ENCODE results near the gene MORC3. TPM values are rescaled to one million over a fixed set of nuclear protein-coding genes. Genes with fewer than 3 reads are reported as not detected.
"Not testable (repeated sequence)": the region's sequence is repeated elsewhere in the genome, so short reads cannot be mapped to it uniquely, and the experiment has no call there.

Gene MORC3
- total RNA-seq, 1 experiment from 2014 or later: 15.9 TPM

DNA sequence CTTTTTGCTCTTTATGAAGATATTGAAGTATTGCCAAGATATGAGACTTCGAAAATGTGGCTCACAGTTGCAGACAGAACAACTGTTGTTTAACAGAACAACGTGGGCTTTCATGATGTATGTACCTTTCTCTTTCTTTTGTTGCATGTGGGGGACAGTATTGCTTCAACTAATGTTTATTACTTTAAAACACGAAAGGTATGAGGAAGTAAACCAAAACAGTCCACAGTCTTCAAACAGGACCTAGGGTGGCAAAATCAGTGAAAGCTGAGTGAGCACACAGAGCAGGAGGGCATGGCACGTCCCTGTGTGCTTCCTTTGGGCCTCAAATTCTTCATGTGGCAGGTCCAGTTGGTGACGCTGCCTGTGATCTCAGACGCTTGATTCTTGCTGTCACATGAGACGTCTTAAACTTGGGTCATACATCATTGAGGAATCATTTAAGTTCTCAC, 57.4 kb downstream of the MORC3 start:
- no peak overlapping the region for H3K4me2 ChIP-seq
- no peaks in the 10 kb centered on the region for H3K9me3 ChIP-seq (ENCODE audit: insufficient read depth, low read depth)
- H2AFZ ChIP-seq: no peak overlapping the region
- no peak for DNase-seq
- H3K27ac ChIP-seq: no peak overlapping the region
- ChIA-PET POLR2A (ENCODE audit: unreplicated experiment) (no interaction called here), CTCF (no interaction called here)
- H3K4me3 ChIP-seq: no peak overlapping the region
- 0 out of 2 replicates have a peak, but pooled peaks cover 7% of the 10 kb centered on the region for H3F3A ChIP-seq (ENCODE audit: insufficient read depth, low read depth)
- intact Hi-C loops (cut with micrococcal nuclease; ENCODE audit: unreplicated experiment): no loop called here
- no peak for TF ChIP-seq EZH2 (IDR thresholded peaks at IDR 0.05; ENCODE audit: low read depth)
- TF ChIP-seq, protein P1, sequence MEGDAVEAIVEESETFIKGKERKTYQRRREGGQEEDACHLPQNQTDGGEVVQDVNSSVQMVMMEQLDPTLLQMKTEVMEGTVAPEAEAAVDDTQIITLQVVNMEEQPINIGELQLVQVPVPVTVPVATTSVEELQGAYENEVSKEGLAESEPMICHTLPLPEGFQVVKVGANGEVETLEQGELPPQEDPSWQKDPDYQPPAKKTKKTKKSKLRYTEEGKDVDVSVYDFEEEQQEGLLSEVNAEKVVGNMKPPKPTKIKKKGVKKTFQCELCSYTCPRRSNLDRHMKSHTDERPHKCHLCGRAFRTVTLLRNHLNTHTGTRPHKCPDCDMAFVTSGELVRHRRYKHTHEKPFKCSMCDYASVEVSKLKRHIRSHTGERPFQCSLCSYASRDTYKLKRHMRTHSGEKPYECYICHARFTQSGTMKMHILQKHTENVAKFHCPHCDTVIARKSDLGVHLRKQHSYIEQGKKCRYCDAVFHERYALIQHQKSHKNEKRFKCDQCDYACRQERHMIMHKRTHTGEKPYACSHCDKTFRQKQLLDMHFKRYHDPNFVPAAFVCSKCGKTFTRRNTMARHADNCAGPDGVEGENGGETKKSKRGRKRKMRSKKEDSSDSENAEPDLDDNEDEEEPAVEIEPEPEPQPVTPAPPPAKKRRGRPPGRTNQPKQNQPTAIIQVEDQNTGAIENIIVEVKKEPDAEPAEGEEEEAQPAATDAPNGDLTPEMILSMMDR (conservative IDR thresholded peaks at IDR 0.05): no peak
- no peaks in the 10 kb centered on the region for H4K20me1 ChIP-seq (ENCODE audit: insufficient read depth)
- no peaks in the 10 kb centered on the region for H3K9me2 ChIP-seq (ENCODE audit: insufficient read depth)
- no peaks in the 10 kb centered on the region; the same call in 1 of the 2 replicates for H3K36me3 ChIP-seq (ENCODE audit: low read depth)
- H3K79me2 ChIP-seq (ENCODE audit: low read depth): no peaks in the 10 kb centered on the region
- no peaks in the 10 kb centered on the region for H3K27me3 ChIP-seq (ENCODE audit: insufficient read depth, low read depth)
- H3K4me1 ChIP-seq (replicated peaks; ENCODE audit: insufficient read depth): peaks cover 7% of the 10 kb centered on the region
- BruUV-seq (replicated peaks): no TSS peak

DNA sequence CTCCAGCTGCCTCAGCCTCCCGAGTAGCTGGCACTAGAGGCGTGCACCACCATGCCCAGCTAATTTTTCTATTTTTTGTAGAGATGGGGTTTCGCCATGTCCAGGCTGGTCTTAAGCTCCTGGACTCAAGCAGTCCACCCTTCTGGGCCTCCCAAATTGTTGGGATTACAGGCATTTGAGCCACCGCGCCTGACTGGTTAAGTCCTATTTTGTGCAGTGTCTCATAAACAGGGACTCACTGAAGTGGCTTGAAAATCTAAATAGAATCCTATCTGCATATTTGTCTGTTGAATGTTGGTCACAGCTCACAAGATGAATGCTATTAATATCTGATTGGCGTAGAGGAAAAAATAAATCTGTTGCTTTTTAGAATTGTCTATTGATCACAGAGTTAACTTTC, 59.3 kb downstream of the MORC3 start:
- ChIA-PET POLR2A (ENCODE audit: unreplicated experiment) (no interaction called here), CTCF (interaction anchor here (0.5 kb wide), 1 partner anchor 119 kb away, joined by 3 read pairs; no protein-coding TSS in a partner anchor)
- intact Hi-C loops (cut with micrococcal nuclease; ENCODE audit: unreplicated experiment): no loop called here
- no peaks in the 10 kb centered on the region for H3K36me3 ChIP-seq (ENCODE audit: low read depth)
- no peak overlapping the region for H2AFZ ChIP-seq
- no peak overlapping the region for H3K27ac ChIP-seq
- no peak overlapping the region for H3K4me3 ChIP-seq
- H3K79me2 ChIP-seq (ENCODE audit: low read depth): no peaks in the 10 kb centered on the region
- peaks cover 8% of the 10 kb centered on the region for H3K4me1 ChIP-seq (replicated peaks; ENCODE audit: insufficient read depth)
- H3K9me2 ChIP-seq (ENCODE audit: insufficient read depth): no peaks in the 10 kb centered on the region
- no peak overlapping the region for H3K4me2 ChIP-seq
- no peak for TF ChIP-seq EZH2 (IDR thresholded peaks at IDR 0.05; ENCODE audit: low read depth)
- TF ChIP-seq, protein P1 (conservative IDR thresholded peaks at IDR 0.05): no peak
- no peak for DNase-seq
- no peaks in the 10 kb centered on the region for H3K9me3 ChIP-seq (ENCODE audit: insufficient read depth, low read depth)
- H3F3A ChIP-seq (ENCODE audit: insufficient read depth, low read depth): 0 out of 2 replicates have a peak, but pooled peaks cover 10% of the 10 kb centered on the region
- H3K27me3 ChIP-seq (ENCODE audit: insufficient read depth, low read depth): no peaks in the 10 kb centered on the region
- no TSS peak for BruUV-seq (replicated peaks)
- H4K20me1 ChIP-seq (ENCODE audit: insufficient read depth): no peaks in the 10 kb centered on the region

DNA sequence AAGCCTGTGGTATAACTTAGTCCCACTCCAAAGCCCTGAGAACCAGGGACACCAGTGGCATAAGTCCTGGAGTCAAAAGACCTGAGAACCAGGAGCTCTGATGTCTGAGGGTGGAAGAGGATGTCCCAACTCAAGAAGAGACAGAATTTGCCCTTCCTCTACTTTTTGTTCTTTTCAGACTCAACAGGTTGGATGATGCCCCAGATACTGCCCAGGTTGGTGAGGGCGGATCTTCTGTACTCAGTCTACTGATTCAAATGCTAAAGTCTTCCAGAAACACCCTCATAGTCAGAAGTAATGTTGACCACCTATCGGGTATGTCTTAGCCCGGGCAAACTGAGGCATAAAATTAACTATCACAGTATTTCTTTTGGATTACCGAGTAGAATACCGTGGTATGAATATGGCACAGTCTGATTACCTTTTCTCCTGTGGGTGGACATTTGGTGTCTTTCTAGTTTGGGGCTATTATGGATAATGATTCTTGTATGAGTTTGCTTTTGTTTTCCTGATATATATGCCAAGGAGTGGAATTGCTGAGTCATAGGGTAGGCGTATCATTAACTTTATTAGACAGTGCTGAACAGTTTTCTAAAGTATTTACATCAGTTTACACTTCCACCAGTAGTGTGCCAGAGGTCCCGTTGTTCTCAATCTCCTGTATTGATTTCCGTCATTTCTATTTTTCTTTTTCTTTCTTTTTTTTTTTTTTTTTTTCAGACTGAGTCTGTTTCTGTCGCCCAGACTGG, 62.0 kb downstream of the MORC3 start:
- BruUV-seq (replicated peaks): no TSS peak
- CTCF ChIA-PET: no interaction called here
- POLR2A ChIA-PET (ENCODE audit: unreplicated experiment): no interaction called here

DNA sequence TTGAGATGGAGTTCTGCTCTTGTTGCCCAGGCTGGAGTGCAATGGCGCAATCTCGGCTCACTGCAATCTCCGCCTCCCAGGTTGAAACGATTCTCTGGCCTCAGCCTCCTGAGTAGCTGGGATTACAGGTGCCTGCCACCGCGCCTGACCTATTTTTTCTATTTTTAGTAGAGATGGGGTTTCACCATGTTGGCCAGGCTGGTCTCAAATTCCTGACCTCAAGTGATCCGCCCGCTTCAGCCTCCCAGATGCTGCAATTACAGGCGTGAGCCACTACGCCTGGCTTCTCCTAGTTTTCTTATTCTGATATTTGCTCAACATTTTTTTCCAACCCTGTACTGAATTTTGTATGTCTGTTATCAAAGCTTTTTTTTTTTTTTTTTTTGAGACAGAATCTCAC, 62.7 kb downstream of the MORC3 start:
- POLR2A ChIA-PET (ENCODE audit: unreplicated experiment): interaction anchor here (0.7 kb wide), 1 partner anchor 1181 kb away, joined by 15 read pairs; no protein-coding TSS in a partner anchor

More for the DNA sequence above, 62.0 kb downstream of the MORC3 start:
- Histone ChIP-seq H3K9me2 (ENCODE audit: insufficient read depth) (no peaks in the 10 kb centered on the region), H3F3A (ENCODE audit: insufficient read depth, low read depth) (0 out of 2 replicates have a peak, but pooled peaks cover 13% of the 10 kb centered on the region), H3K27me3 (ENCODE audit: insufficient read depth, low read depth) (no peaks in the 10 kb centered on the region), H3K27ac (peak overlapping the region; percentile 22; the same call in 1 of the 2 replicates), H3K4me1 (replicated peaks; ENCODE audit: insufficient read depth) (peaks cover 8% of the 10 kb centered on the region), H3K79me2 (ENCODE audit: low read depth) (no peaks in the 10 kb centered on the region), H4K20me1 (ENCODE audit: insufficient read depth) (no peaks in the 10 kb centered on the region), H3K9me3 (ENCODE audit: insufficient read depth, low read depth) (no peaks in the 10 kb centered on the region), H3K4me3 (no peak overlapping the region), H2AFZ (no peak overlapping the region), H3K36me3 (ENCODE audit: low read depth) (no peaks in the 10 kb centered on the region), H3K4me2 (no peak overlapping the region)
- intact Hi-C loops (cut with micrococcal nuclease; ENCODE audit: unreplicated experiment): no loop called here
- DNase-seq: no peak
- TF ChIP-seq EZH2 (IDR thresholded peaks at IDR 0.05; ENCODE audit: low read depth): no peak

More for the DNA sequence above, 62.7 kb downstream of the MORC3 start:
- H3K9me3 ChIP-seq (ENCODE audit: insufficient read depth, low read depth); H3F3A ChIP-seq (ENCODE audit: insufficient read depth, low read depth); H3K27me3 ChIP-seq (ENCODE audit: insufficient read depth, low read depth); H4K20me1 ChIP-seq (ENCODE audit: insufficient read depth); H3K36me3 ChIP-seq (ENCODE audit: low read depth); H3K4me3 ChIP-seq; H3K4me1 ChIP-seq (replicated peaks; ENCODE audit: insufficient read depth); H3K9me2 ChIP-seq (ENCODE audit: insufficient read depth); H3K4me2 ChIP-seq; H3K27ac ChIP-seq; H2AFZ ChIP-seq; intact Hi-C loops (cut with micrococcal nuclease; ENCODE audit: unreplicated experiment); H3K79me2 ChIP-seq (ENCODE audit: low read depth); BruUV-seq (replicated peaks): not testable (repeated sequence)
- CTCF ChIA-PET: interaction anchor here (0.6 kb wide), 1 partner anchor 333 kb away, joined by 7 read pairs; no protein-coding TSS in a partner anchor
- peak in 1 of 2 experiments; percentile 6 for DNase-seq
